ENCODE data around the gene DIP2C. TPM values are rescaled to one million over a fixed set of nuclear protein-coding genes. Genes with fewer than 3 reads are reported as not detected.

DIP2C gene
- total and polyA plus RNA-seq, 2 donors (not counting 1 experiment from before 2014, with no cell fraction given), result 1.3 to 1.9 TPM

DNA sequence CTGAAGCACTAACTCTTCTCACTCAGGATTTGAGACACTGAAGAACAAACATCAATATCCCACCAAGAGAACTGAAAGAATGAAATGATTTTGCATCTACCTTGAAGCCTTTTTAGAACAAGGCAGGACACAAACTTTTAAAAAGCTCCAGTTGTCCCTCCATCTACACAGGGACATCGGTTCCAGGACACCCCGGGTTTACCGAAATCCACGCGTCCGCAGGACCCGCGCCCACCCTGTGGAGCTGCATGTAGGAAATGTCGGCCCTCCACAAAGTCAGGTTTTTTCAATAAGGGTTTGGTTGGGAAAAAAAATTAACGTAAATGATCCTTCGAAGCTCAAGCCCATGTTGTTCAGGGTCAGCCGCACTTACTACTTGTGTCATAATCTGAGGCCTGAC, 94.0 kb downstream of the DIP2C start:
- intact Hi-C loops (cut with micrococcal nuclease), result no loop called here

More for the DNA sequence above, 94.0 kb downstream of the DIP2C start:
- DNase-seq (no peak), ATAC-seq (ENCODE audit: low read depth) (no peak)
- H3K36me3 ChIP-seq (replicated peaks in 1 of 2; ENCODE audit: control extremely low read depth in 1 of 2, control insufficient read depth in 1 of 2, extremely low read depth in 1 of 2, insufficient read depth in 2 of 2, low read length in 1 of 2), result no peaks in the 10 kb centered on the region
- H3K9ac ChIP-seq (ENCODE audit: low read length), result no peak overlapping the region
- no peaks in the 10 kb centered on the region for H3K79me2 ChIP-seq (ENCODE audit: control insufficient read depth, insufficient read depth, low read length)
- no peak overlapping the region for H3K27ac Mint-ChIP-seq
- no peak overlapping the region for H3K4me3 Mint-ChIP-seq
- H3K4me3 ChIP-seq (ENCODE audit: control extremely low read depth in 1 of 5, extremely low read depth in 1 of 5, insufficient read depth in 1 of 5, low read depth in 2 of 5, low read length in 4 of 5), result no peak overlapping the region
- CTCF ChIA-PET, result no interaction called here
- POLR2A ChIA-PET, result no interaction called here
- no peak overlapping the region for H2AFZ ChIP-seq (ENCODE audit: insufficient read depth, low read depth, low read length, poor library complexity, severe bottlenecking)
- no peaks in the 10 kb centered on the region for H3K9me3 ChIP-seq (ENCODE audit: control extremely low read depth in 1 of 3, control insufficient read depth in 2 of 3, insufficient read depth in 1 of 3, low read length in 2 of 3)
- H3K27ac ChIP-seq (ENCODE audit: low read length in 2 of 2), result no peak overlapping the region
- no peaks in the 10 kb centered on the region for H3K4me1 Mint-ChIP-seq
- peaks cover 0 to 4% (median 0%) of the 10 kb centered on the region in 4 experiments for H3K27me3 ChIP-seq (replicated peaks in 1 of 4; ENCODE audit: control extremely low read depth in 1 of 4, control insufficient read depth in 3 of 4, insufficient read depth in 4 of 4, low read length in 3 of 4)
- peaks cover 23% of the 10 kb centered on the region for H3K27me3 Mint-ChIP-seq
- no peaks in the 10 kb centered on the region for H4K20me1 ChIP-seq (ENCODE audit: control insufficient read depth, insufficient read depth, low read length, poor library complexity, severe bottlenecking)
- H3K9me3 Mint-ChIP-seq (ENCODE audit: insufficient read depth), result no peaks in the 10 kb centered on the region
- no peaks in the 10 kb centered on the region for H3K4me1 ChIP-seq (ENCODE audit: control insufficient read depth in 2 of 2, insufficient read depth in 2 of 2, low read length in 2 of 2)
- TF ChIP-seq CTCF (IDR thresholded peaks at IDR 0.05), result no peak
- TF ChIP-seq EZH2 (IDR thresholded peaks at IDR 0.05; ENCODE audit: borderline replicate concordance, insufficient read depth, low read depth, low read length, poor library complexity, severe bottlenecking), result no peak
- 94% methylated on average over 4 of the region's 12 CpGs for WGBS (ENCODE audit: insufficient coverage)
- H3K4me2 ChIP-seq (replicated peaks; ENCODE audit: low read depth, low read length, poor library complexity, severe bottlenecking), result no peak overlapping the region
